HEK293 (cell line): Measurements from ENCODE around the gene ARCN1.

Source experiments
- CTCF ChIA-PET: fragments of 350-600 bp; formaldehyde crosslinking; extraction: SDS; loops from one replicate; lab custom pipeline; 2021; ENCODE audit warnings: antibody characterized with exemption; lab: Yijun Ruan, JAX
- POLR2A ChIA-PET: fragments of 300-600 bp; formaldehyde crosslinking; extraction: SDS; loops from one replicate; lab custom pipeline; 2020; ENCODE audit warnings: antibody characterized with exemption, inconsistent platforms; lab: Yijun Ruan, JAX
- H3K27ac ChIP-seq: fragments of 200-500 bp; sonication (Bioruptor generic); 2 replicates; pipeline ENCODE4 v1.5.1; 2014; ENCODE audit warnings: low read depth, low read length, control low read depth, inconsistent platforms; ENCODE audit errors: extremely low read depth
- H3K36me3 ChIP-seq, 2 experiments: fragments of 200-500 bp in 1 of 2; sonication (Bioruptor generic) in 1 of 2; 1 replicate in 1 of 2; 2 replicates in 1 of 2; pipeline ENCODE4 v1.5.1; 2014 to 2017; ENCODE audit warnings: inconsistent platforms in 2 of 2, low read length in 2 of 2; ENCODE audit not compliant: control insufficient read depth in 2 of 2, insufficient read depth in 1 of 2
- H3K4me1 ChIP-seq: fragments of 200-500 bp; sonication (Bioruptor generic); 2 replicates; pipeline ENCODE4 v1.5.1; 2014; ENCODE audit warnings: mild to moderate bottlenecking, low read length, inconsistent platforms; ENCODE audit not compliant: control insufficient read depth, insufficient read depth
- H3K4me3 ChIP-seq: 2 replicates; pipeline ENCODE4 v1.5.1; 2011; ENCODE audit warnings: low read depth, mild to moderate bottlenecking, control low read depth, low read length, moderate library complexity
- H3K9me3 ChIP-seq: fragments of 200-500 bp; sonication (Bioruptor generic); 2 replicates; pipeline ENCODE4 v1.5.1; 2014; ENCODE audit warnings: low read depth, low read length, inconsistent platforms; ENCODE audit not compliant: control insufficient read depth, insufficient read depth
- IKZF3 ChIP-seq: fragments of 450-650 bp; IDR thresholded peaks from 2 replicates; pipeline ENCODE4 v1.5.0; 2018; ENCODE audit warnings: missing biosample characterization, mild to moderate bottlenecking, missing genetic modification characterization, moderate library complexity
- KLF1 ChIP-seq: fragments of 450-650 bp; formaldehyde crosslinking; IDR thresholded peaks from 2 replicates; pipeline ENCODE4 v1.5.1; 2016; ENCODE audit warnings: missing biosample characterization, missing genetic modification characterization
- MYNN ChIP-seq: fragments of 450-650 bp; formaldehyde crosslinking; IDR thresholded peaks from 2 replicates; pipeline ENCODE4 v1.5.1; 2016; ENCODE audit warnings: missing biosample characterization, missing genetic modification characterization, borderline replicate concordance
- ZBTB1 ChIP-seq: fragments of 450-650 bp; formaldehyde crosslinking; IDR thresholded peaks from 2 replicates; pipeline ENCODE4 v1.5.1; 2016; ENCODE audit warnings: missing biosample characterization, missing genetic modification characterization
- ZBTB49 ChIP-seq: fragments of 450-650 bp; formaldehyde crosslinking; IDR thresholded peaks from 2 replicates; pipeline ENCODE4 v1.5.1; 2016; ENCODE audit warnings: missing biosample characterization, missing genetic modification characterization, low read depth
- ZFP37 ChIP-seq: fragments of 450-650 bp; formaldehyde crosslinking; IDR thresholded peaks from 2 replicates; pipeline ENCODE4 v1.5.1; 2016; ENCODE audit warnings: missing biosample characterization, missing genetic modification characterization
- ZNF10 ChIP-seq: fragments of 450-650 bp; formaldehyde crosslinking; IDR thresholded peaks from 2 replicates; pipeline ENCODE4 v1.5.1; 2017; ENCODE audit warnings: missing biosample characterization, missing genetic modification characterization
- ZNF112 ChIP-seq: fragments of 450-650 bp; formaldehyde crosslinking; IDR thresholded peaks from 2 replicates; pipeline ENCODE4 v1.5.0; 2017; ENCODE audit warnings: missing biosample characterization, missing genetic modification characterization
- ZNF138 ChIP-seq: fragments of 450-650 bp; formaldehyde crosslinking; IDR thresholded peaks from 2 replicates; pipeline ENCODE4 v1.5.1; 2016; ENCODE audit warnings: missing biosample characterization, missing genetic modification characterization, borderline replicate concordance
- ZNF155 ChIP-seq: fragments of 450-650 bp; formaldehyde crosslinking; IDR thresholded peaks from 2 replicates; pipeline ENCODE4 v1.5.1; 2016; ENCODE audit warnings: missing biosample characterization, missing genetic modification characterization
- ZNF202 ChIP-seq: fragments of 450-650 bp; formaldehyde crosslinking; IDR thresholded peaks from 2 replicates; pipeline ENCODE4 v1.5.1; 2016; ENCODE audit warnings: missing biosample characterization, missing genetic modification characterization, borderline replicate concordance
- ZNF280C ChIP-seq: fragments of 450-650 bp; formaldehyde crosslinking; IDR thresholded peaks from 2 replicates; pipeline ENCODE4 v1.5.1; 2016; ENCODE audit warnings: missing biosample characterization, missing genetic modification characterization
- ZNF292 ChIP-seq: fragments of 450-650 bp; formaldehyde crosslinking; IDR thresholded peaks from 2 replicates; pipeline ENCODE4 v1.5.1; 2016; ENCODE audit warnings: low read depth, missing biosample characterization, missing genetic modification characterization, borderline replicate concordance
- ZNF354C ChIP-seq: fragments of 450-650 bp; formaldehyde crosslinking; IDR thresholded peaks from 2 replicates; pipeline ENCODE4 v1.5.1; 2016; ENCODE audit warnings: missing biosample characterization, missing genetic modification characterization, low read depth, borderline replicate concordance
- ZNF513 ChIP-seq: fragments of 450-650 bp; IDR thresholded peaks from 2 replicates; pipeline ENCODE4 v1.5.1; 2018; ENCODE audit warnings: missing biosample characterization, missing genetic modification characterization
- ZNF580 ChIP-seq: fragments of 450-650 bp; formaldehyde crosslinking; IDR thresholded peaks from 2 replicates; pipeline ENCODE4 v1.5.1; 2016; ENCODE audit warnings: missing biosample characterization, missing genetic modification characterization
- ZNF600 ChIP-seq: fragments of 450-650 bp; formaldehyde crosslinking; IDR thresholded peaks from 2 replicates; pipeline ENCODE4 v1.5.1; 2016; ENCODE audit warnings: missing biosample characterization, missing genetic modification characterization
- ZNF624 ChIP-seq: fragments of 450-650 bp; formaldehyde crosslinking; IDR thresholded peaks from 2 replicates; pipeline ENCODE4 v1.5.1; 2017; ENCODE audit warnings: missing biosample characterization, missing genetic modification characterization
- ZNF626 ChIP-seq: fragments of 450-650 bp; sonication (Bioruptor Pico); formaldehyde crosslinking; IDR thresholded peaks from 2 replicates; pipeline ENCODE4 v1.5.1; 2018; ENCODE audit warnings: missing biosample characterization, missing genetic modification characterization, inconsistent platforms
- ZNF768 ChIP-seq: fragments of 450-650 bp; formaldehyde crosslinking; IDR thresholded peaks from 2 replicates; pipeline ENCODE4 v1.5.1; 2018; ENCODE audit warnings: missing biosample characterization, mild to moderate bottlenecking, missing genetic modification characterization
- ZNF792 ChIP-seq: fragments of 450-650 bp; formaldehyde crosslinking; IDR thresholded peaks from 2 replicates; pipeline ENCODE4 v1.5.1; 2016; ENCODE audit warnings: missing biosample characterization, missing genetic modification characterization
- ZNF837 ChIP-seq: fragments of 450-650 bp; formaldehyde crosslinking; IDR thresholded peaks from 2 replicates; pipeline ENCODE4 v1.5.1; 2016; ENCODE audit warnings: missing biosample characterization, missing genetic modification characterization
- ZSCAN16 ChIP-seq: fragments of 450-650 bp; formaldehyde crosslinking; IDR thresholded peaks from 2 replicates; pipeline ENCODE4 v1.5.1; 2016; ENCODE audit warnings: missing biosample characterization, missing genetic modification characterization

Gene ARCN1

GRCh38 chr11:118569670-118570069, 2.5 kb upstream of the ARCN1 start:
- no peaks in the 10 kb centered on the region for H3K36me3 ChIP-seq
- POLR2A ChIA-PET: interaction anchor here (0.7 kb wide), 1 partner anchor 37 kb away, joined by 3 read pairs; the partner anchor contains the start of gene PHLDB1

GRCh38 chr11:118570787-118571186, 1.4 kb upstream of the ARCN1 start:
- Histone ChIP-seq H3K27ac (no peak overlapping the region), H3K4me3 (no peak overlapping the region), H3K36me3 (no peaks in the 10 kb centered on the region), H3K9me3 (no peaks in the 10 kb centered on the region), H3K4me1 (no peaks in the 10 kb centered on the region)
- ChIA-PET POLR2A (no interaction called here), CTCF (interaction anchor here (0.6 to 0.9 kb wide), 2 partner anchors 8 to 428 kb away, joined by 3 read pairs; no protein-coding TSS in a partner anchor)
- no peak for TF ChIP-seq ZNF513 (tag by site-specific recombination)
- no peak for TF ChIP-seq MYNN (tag by site-specific recombination)
- no peak for TF ChIP-seq ZNF354C (tag by site-specific recombination)
- TF ChIP-seq ZSCAN16 (tag by site-specific recombination): no peak
- no peak for TF ChIP-seq ZNF202 (tag by site-specific recombination)
- no peak for TF ChIP-seq ZNF624 (tag by site-specific recombination)
- no peak for TF ChIP-seq ZNF280C (tag by site-specific recombination)
- no peak for TF ChIP-seq ZNF792 (tag by site-specific recombination)
- TF ChIP-seq IKZF3 (tag by site-specific recombination): no peak
- TF ChIP-seq ZNF10 (tag by site-specific recombination): no peak
- TF ChIP-seq ZNF292 (tag by site-specific recombination): no peak
- TF ChIP-seq ZNF112 (tag by site-specific recombination): no peak
- no peak for TF ChIP-seq ZNF600 (tag by site-specific recombination)
- no peak for TF ChIP-seq ZNF138
- TF ChIP-seq KLF1: no peak
- no peak for TF ChIP-seq ZBTB49 (tag by site-specific recombination)
- TF ChIP-seq ZNF768 (tag by site-specific recombination): no peak
- no peak for TF ChIP-seq ZNF580
- no peak for TF ChIP-seq ZNF626 (tag by site-specific recombination)
- TF ChIP-seq ZFP37 (tag by site-specific recombination): no peak

More at GRCh38 chr11:118569670-118570069, 2.5 kb upstream of the ARCN1 start:
- CTCF ChIA-PET: interaction anchor here (0.6 to 1.3 kb wide), 3 partner anchors 232 to 761 kb away, joined by 3 read pairs; no protein-coding TSS in a partner anchor
- TF ChIP-seq ZBTB1 (no peak), ZBTB49 (tag by site-specific recombination) (no peak), ZNF837 (no peak), ZNF155 (no peak)
- Histone ChIP-seq H3K4me1 (no peaks in the 10 kb centered on the region), H3K4me3 (no peak overlapping the region), H3K27ac (no peak overlapping the region), H3K9me3 (no peaks in the 10 kb centered on the region)
